Activated CD8-positive, alpha-beta memory T cell treated with anti-CD3 and anti-CD28 coated beads, Interleukin-2, amount 50 U/mL, for 1 hour (primary cell): ENCODE measurements around the gene EIF2D.
"Not testable (repeated sequence)": the region's sequence is repeated elsewhere in the genome, so short reads cannot be mapped to it uniquely, and the experiment has no call there.

Experiments used
- DNase-seq: peaks from one replicate; pipeline ENCODE4 v3.0.0-alpha.2; 2020; ENCODE audit errors: extremely low read depth

EIF2D gene

DNA sequence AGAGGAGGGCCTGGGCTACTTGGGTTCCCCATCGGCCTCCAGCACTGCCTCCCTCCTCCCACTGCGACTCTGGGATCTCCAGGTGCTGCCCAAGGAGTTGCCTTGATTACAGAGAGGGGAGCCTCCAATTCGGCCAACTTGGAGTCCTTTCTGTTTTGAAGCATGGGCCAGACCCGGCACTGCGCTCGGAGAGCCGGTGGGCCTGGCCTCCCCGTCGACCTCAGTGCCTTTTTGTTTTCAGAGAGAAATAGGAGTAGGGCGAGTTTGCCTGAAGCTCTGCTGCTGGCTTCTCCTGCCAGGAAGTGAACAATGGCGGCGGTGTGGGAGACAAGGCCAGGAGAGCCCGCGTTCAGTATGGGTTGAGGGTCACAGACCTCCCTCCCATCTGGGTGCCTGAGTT is 24.4 kb downstream of the EIF2D start:
- DNase-seq = no peak

DNA sequence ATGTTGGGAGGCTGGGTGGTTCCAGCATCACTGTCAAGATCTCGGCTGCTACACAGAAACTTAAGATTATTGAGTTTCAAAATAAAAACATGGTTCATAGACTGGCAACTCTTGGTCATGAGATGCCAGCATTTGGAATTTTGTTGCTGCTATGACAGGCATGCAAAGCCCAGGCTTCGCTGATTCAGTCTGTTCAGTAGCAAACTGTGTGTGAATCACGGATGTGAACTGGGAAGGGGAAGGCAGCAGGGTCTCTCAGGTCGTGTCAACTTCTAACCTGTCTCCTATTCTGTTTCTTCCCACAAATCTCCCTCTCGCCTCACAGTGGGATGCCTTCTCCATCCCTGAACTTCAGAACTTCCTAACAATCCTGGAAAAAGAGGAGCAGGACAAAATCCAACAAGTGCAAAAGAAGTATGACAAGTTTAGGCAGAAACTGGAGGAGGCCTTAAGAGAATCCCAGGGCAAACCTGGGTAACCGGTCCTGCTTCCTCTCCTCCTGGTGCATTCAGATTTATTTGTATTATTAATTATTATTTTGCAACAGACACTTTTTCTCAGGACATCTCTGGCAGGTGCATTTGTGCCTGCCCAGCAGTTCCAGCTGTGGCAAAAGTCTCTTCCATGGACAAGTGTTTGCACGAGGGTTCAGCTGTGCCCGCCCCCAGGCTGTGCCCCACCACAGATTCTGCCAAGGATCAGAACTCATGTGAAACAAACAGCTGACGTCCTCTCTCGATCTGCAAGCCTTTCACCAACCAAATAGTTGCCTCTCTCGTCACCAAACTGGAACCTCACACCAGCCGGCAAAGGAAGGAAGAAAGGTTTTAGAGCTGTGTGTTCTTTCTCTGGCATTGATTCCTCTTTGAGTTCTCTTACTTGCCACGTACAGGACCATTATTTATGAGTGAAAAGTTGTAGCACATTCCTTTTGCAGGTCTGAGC is 25.5 kb downstream of the EIF2D start:
- DNase-seq = no peak

DNA sequence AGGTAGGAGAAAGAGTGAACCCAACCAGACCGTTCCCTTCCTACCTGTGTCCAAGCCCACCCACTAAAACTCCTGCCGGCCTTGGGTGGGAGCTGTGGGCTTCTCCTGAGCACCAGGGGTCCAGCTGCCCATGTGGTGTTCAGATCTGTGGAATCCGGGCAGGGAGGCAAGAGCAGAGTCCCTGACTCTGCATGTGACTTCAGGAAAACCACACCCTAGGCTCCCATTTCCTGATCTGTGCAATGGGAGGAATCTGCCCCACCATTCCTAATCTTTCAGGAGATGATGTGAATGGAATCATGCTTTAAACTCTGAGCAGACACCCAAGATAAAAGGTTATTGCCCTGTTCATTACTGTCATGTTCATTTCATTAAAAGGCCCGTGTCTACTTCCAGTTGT is 27.6 kb downstream of the EIF2D start:
- DNase-seq = no peak

DNA sequence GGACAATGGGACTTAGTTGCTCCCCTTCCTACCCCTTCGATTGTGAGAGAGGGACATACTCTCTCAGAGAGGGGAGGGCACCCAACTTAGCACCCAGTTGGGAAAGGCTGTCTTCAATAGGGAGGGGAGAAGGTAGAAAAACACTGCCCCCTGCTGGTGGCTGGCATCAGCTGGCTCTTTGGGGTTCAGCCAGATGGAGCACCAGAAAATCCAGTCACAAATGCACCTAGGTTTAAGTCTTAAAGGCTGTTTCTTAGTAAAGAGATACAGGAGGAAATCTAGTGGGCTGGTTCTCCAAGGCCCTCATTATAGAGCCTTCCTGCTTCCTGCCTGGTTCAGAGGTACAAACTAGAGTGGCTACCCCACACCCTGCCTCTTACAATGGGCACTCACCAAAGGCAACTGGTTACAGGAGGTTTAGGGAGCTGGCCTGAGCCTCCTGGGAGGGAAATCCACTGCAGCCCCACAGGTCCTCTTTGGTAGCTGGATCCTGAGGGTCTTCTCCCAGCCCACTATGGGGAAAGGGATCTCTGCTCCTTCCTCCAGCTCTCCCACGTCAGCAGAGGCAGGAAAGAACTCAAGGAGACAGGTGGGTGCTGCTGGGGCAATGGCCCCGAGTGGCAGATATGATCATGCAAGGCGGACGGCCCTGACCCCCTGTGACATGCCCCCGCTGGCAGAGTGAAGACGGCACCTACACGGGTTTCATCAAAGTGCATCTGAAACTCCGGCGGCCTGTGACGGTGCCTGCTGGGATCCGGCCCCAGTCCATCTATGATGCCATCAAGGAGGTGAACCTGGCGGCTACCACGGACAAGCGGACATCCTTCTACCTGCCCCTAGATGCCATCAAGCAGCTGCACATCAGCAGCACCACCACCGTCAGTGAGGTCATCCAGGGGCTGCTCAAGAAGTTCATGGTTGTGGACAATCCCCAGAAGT is 28.3 kb downstream of the EIF2D start:
- DNase-seq = peak; percentile 73

DNA sequence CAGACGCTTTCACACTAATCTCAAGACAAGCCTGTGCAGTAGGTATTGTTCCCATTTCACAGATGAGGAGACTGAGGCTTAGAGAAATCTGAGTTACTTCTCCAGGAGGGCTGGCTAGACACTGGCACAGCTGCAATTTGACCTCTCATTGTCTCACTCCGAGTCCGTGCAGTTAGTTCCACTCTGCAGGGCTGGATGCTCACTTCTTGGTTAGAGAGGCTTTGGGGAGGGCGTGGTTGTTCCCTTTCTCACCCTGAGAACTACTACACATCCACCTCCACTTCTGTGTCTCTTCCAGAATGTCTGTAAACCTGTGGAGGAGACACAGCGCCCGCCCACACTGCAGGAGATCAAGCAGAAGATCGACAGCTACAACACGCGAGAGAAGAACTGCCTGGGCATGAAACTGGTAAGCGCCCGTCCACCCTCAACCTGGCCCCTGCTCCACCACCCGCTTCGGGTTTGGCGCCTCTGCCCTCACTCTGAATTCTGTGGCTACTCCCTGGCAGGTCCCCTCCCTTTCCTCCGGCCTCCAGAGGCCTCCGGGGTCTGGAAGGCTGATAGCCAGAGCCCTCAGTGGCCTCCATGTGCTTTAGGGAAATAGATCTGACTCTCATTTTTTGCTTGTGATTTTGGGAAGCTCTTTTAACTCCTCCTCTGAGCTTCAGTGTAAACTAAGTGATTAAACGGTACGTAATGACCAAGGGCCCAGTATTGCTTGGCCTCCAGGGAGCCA is 29.1 kb downstream of the EIF2D start:
- no peak for DNase-seq

DNA sequence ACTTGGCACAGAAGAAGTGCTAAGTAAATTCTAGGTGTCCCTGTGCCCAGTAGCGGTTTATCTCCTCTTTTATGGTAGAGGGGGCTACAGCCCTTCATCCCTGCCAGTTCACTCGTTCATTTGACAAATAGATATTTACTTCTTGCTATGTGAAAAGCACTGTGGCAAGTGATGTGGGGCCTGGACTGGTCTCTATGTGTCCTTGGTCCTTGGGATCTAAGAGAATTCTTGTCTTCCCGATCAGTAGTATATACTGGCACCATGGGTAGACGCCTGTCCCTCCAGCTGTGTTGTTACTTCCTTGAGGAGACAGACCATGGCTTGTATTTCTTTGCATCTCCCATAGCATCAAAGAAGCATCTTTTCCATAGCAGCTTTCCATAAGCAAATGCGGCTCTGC is 29.7 kb downstream of the EIF2D start:
- no peak for DNase-seq

DNA sequence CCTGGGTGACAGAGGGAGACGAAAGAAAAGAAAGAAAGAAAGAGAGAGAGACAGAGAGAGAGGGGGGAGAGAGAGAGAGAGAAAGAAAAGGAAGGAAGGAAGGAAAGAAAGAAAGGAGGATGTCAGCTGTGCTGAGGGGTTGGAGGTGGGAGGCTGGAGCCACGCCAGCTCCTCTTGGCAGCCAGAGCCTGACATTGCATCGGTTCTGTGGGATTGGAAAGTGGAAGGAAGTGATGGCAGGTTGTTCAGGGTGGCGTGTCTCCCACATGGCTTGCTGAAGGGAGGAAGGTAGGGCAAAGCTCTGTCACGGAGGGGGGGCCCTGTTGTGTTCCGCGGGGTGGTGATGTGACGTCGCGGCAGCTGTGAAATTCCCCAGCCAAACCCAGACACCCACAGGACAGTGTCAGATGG is 30.7 kb downstream of the EIF2D start:
- DNase-seq = peak; percentile 70

DNA sequence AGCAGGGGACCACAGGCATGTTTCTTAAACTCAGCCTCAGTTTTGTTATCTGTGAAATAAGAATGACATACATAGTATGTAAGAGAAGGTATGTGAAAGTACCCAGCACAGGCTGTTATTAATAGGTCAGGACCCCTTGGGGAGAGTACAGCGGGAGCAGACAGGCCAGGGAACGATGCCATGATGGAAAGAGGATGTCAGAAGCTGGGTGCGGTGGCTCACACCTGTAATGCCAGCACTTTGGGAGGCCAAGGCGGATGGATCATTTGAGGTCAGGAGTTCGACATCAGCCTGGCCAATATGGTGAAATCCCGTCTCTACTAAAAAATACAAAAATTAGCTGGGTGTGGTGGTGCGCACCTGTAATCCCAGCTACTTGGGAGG is 31.2 kb downstream of the EIF2D start:
- not testable (repeated sequence) for DNase-seq

DNA sequence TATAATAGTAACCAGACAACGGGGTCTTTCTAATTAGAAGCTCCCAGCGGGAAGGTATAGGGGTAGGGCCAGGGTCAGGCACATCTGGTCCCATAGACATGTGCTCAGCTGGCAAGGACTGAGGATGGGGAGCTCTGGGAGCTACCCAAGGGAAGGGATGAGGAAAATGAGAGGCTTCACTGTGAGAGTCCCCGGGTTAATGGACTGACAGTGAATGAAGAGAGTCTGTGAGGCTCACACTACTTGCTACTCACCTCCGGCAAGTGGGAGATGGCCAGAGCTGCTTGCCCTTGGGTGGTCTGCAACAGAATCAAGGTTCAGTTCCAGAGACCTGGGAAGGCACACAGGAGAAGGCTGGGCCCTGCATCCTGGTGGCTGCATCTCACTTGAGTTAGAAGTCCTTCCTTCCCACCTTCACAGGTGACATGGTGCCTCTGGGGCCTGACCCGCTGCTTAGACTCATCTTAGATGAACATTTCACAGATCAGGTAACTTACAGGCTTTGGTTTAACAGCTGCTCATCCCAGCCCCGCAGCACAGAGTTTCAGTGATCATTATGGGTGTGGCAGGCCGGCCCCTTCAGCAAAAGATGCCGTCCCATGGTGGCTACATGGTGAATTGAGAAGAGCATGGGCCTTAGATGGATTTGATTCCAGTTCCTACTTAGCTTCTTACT is 31.7 kb downstream of the EIF2D start:
- no peak for DNase-seq

DNA sequence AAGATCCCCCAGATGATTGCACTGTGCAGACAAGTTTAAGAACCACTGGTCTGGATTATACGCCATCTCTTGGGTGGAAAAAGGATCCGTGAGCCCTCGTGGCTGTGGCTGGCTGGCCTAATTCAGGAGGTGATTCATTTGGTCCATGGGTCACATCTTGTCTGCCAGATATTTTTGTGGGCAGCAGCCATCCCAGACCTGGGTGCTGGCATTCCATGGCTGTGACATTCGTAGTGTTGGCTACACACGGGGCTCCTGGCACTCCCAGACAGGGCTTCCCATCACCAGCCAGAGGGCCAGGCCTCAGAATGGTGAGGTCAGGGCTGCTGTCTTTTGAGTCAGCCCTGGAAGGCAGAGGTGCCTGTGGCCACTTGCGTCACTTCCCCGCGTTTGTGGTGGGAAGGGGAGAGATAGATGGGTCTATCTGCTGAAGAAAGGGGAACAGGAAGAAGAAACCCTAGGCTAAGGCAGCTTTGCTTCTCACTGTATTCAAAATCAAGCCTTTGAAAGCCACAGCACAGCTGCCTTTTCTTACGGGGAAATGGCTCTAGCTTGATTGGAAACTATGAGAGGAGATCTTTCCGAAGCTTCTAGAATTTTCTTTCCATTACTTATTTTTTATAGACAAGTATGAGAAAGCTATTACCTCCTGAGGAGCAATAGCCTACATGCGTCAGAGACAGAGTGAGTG is 32.4 kb downstream of the EIF2D start:
- DNase-seq = peak; percentile 92

DNA sequence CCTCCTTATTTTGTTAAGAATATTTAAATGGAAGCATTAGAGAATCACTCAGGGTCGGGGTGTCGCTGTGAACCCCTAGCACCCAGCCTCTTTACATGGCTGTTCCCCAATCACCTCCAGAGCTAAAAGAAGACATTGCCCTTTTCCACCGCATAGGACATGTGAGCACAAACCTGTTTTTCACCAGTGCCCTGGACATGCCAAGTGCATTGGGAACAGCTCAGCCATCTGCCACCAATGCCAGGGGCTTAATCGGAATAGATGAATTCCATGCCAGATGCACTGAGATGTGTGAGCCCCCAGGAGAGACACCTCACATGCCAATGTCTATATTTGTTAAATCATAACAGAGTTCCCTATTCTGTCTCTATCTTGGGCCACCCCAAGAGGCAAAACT is 33.3 kb downstream of the EIF2D start:
- DNase-seq = no peak

DNA sequence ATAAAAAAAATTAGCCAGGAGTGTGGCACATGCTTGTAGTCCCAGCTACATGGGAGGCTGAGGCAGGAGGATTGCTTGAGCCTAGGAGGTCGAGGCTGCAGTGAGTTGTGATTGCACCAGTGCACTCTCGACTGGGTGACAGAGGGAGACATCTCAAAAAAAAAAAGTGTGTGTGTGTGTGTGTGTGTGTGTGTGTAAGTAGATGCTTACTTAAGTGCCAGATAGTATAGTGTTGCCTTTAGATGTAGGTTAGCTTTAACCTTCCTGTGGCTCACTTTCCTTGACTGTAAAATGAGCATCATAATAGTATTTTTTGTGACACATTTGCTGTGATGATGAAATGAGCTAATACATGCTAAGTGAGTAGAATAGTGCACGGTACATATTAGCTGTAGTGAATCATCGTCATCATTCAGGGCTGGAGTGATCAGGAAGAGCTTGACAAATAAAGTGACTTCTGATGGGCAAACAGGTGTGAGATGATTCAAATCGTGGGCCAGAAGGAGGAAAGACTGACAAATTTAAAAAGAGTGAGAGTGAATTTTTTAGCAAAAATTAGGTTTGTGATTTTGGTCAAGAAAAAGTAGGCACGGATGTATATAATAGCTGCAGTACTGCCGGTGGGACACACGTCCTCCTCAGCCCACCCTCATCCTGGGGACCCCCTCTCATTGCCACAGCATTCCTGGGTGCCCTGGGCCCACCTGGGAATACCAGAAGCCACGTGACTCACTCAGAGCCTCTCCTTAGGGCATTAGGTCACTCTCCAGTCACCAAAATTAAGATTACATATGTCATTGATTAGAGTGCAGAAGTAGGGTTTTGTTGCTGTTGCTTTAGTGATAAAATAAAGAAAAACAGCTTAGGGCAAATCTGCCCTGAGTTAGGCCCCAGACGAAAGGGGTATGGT is 33.9 kb downstream of the EIF2D start:
- DNase-seq = no peak

DNA sequence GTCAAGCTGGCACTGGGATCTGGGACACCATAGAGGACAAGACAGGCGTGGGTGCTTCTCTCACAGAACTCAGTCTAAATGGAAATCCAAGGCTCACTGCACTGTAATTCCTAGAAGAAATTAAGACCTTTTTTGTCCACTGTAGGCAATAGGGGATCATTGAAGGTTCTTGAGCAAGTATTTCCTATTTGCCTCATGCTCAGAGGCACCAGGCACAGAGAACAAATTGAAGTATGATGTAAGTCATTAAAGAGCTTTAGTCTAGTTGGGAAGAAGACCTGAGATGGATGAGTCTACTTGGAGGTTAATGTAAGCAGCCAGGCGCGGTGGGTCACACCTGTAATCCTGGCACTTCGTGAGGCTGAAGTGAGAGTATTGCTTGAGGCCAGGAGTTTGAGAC is 34.6 kb downstream of the EIF2D start:
- no peak for DNase-seq

DNA sequence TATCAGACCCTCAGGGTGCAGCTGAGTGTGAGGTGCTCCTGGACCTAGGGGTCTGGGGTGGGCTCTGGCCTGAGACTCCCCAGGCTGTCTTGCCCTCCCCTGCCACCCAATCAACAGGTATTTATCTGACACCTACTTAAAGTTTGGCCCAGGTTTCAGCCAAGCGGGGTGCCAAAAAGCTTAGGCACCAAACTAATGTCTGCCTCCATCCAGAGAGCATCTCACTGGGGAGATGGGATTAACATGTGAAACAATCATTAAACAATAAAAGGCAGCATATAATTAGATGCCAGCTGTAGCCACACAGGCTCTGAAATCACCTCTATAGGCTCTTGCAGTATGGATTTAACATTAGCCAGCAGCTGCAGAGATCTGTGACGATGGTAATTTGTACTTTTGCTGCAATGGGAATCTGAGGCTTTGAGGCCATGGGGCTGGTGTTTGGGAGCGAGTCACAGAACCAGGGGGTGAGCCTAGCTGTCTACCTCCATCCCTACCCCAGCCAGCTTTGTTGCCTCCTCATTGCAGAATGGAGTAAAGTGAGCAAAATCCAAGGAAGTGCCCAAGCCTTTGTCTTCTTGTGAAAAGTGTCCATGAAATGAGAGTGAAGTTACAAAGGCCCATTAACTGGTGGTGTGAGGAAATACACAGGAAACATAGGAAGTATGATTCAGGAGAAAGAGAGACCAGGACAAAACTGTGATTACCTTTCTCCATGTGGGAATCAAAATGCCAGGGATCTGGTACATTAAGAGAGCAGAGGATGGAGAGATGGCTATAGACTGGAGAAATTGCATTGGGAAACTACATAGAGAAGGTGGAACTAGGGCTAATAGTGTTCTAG is 36.1 kb downstream of the EIF2D start:
- no peak for DNase-seq

DNA sequence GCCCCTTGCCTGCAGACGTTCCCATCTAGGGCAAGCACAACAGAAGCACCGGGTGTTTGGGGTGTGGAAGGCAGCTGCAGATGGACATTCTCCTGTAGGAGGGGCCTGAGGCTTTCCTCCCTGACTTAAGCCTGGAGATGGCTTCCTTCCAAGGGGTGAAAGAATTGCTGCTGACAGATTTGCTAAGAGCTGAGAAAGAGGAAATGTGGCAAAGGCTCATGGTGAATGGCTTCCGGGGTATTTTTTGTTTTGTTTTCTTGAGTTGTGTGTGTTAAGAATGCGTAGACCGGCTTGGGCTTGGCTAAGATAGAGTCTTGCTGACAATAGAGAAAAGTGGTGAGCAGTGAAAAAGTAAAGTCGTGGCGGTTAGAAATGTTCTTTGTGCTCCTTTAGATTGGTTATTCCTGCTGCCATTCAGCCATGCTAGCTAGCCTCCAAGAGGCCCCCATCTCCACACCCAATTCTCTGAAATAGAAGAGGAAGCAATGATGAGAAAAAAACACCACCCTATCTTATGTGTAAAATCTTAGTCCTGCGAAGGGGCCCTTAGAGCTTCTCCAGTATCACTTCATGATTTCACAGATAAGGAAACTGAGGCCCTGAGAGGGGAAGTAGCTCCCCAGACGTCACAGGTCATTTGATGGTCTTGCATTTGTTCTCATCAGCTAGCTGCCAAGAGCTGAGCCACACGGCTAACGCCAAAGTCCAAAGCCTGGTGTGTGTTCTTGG is 36.9 kb downstream of the EIF2D start:
- no peak for DNase-seq

DNA sequence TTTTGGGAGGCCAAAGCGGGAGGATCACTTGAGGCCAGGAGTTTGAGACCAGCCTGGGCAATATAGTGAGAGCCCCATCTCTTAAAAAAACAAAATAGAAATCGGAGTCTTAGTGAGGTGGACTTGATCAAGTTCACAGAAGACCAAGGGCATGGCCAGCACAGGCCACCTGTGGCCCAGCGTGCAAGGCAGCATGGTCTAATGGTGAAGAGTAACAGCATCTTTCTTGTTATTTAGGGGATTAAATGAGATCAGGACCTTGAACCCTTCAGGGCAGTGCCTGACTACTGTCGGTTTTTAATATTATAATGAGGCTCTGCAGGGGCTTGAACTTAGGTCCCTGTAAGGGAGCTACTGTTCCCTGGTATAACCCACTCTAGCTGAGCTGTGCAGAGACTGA is 38.5 kb downstream of the EIF2D start:
- no peak for DNase-seq

DNA sequence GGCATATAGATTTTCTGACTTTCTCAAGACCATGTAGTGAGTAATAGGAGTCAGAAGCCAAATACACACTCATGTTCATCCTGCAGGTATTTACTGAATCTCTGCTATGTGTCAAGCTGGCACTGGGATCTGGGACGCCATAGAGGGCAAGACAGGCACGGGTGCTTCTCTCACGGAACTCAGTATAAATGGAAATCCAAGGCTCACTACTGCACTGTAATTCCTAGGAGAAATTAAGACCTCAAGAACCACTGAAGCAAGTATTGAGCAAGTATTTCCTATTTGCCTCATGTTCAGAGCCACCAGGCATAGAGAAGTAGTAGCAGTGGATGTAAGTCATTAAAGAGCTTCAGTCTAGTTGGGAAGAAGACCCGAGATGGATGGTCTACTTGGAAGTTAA is 38.9 kb downstream of the EIF2D start:
- no peak for DNase-seq

DNA sequence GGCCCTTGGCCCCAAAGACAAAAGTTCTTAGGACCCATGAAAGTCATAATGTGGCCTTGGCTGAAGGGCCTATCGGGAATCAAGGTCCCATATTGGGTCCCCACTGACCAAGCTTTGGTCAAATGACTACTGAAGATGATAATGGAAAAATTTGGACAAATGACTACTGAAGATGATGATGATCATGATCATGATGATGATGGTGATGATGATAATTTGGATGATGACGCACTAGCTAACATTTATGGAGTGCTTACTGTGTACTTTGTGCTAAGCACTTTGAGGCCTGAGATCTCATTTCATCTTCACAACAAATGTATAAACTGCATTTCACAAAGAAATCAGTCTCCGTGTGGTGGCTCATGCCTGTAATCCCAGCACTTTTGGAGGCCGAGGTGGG is 39.4 kb downstream of the EIF2D start:
- DNase-seq = no peak
